Hepatocyte (in vitro differentiated cells): Measurements from ENCODE around the gene CCL3.
A peak's percentile ranks its signal among the peaks of the same experiment; 100 is the strongest.

Experiments used
- EZH2 ChIP-seq: fragments of 200-600 bp; sonication (generic); IDR thresholded peaks from 2 replicates; pipeline ENCODE4 v1.6.1; 2016; ENCODE audit warnings: antibody characterized with exemption, mild to moderate bottlenecking, borderline replicate concordance
- EZH2phosphoT487 ChIP-seq: fragments of 200-600 bp; sonication (generic); IDR thresholded peaks from one replicate; pipeline ENCODE4 v1.6.1; 2018; ENCODE audit warnings: antibody characterized with exemption, mild to moderate bottlenecking, low read depth, moderate library complexity; ENCODE audit not compliant: unreplicated experiment, severe bottlenecking
- TF ChIP-seq, protein P1 (sequence below): fragments of 200-600 bp; sonication (generic); IDR thresholded peaks from 2 replicates; pipeline ENCODE4 v1.5.1; 2016; ENCODE audit warnings: antibody characterized with exemption, mild to moderate bottlenecking; ENCODE audit not compliant: poor library complexity

DNA sequence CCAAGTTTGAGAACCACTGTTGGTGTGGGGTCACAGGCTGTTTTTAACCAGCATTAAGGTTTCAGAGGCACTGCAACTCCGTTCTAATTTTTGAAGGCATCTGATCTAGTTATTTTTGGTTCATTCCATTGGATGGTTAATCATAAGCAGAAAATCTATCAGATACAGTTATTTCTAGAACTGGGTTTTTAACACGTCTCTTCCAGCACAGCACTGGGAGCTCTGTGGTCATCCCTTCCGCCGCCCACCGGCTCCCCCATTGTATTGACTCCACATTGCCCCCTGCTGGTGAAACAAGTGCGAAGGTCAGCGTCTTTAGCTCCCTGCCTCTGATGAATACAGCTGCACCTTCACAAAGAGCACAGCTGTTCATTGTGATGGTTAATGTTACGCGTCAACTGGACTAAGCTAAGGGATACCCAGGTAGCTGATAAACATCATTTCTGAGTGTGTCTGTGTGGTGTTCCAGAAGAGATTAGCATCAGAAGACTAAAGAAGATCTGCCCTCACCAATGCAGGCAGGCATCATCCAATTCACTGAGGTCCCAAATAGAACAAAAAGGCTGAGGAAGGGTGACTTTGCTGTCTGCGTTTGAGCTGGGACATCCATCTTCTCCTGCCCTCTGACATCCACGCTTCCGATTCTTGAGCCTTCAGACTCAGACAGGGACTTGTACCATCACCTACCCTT lies 17.4 kb downstream of the CCL3 start:
- TF ChIP-seq, protein P1, sequence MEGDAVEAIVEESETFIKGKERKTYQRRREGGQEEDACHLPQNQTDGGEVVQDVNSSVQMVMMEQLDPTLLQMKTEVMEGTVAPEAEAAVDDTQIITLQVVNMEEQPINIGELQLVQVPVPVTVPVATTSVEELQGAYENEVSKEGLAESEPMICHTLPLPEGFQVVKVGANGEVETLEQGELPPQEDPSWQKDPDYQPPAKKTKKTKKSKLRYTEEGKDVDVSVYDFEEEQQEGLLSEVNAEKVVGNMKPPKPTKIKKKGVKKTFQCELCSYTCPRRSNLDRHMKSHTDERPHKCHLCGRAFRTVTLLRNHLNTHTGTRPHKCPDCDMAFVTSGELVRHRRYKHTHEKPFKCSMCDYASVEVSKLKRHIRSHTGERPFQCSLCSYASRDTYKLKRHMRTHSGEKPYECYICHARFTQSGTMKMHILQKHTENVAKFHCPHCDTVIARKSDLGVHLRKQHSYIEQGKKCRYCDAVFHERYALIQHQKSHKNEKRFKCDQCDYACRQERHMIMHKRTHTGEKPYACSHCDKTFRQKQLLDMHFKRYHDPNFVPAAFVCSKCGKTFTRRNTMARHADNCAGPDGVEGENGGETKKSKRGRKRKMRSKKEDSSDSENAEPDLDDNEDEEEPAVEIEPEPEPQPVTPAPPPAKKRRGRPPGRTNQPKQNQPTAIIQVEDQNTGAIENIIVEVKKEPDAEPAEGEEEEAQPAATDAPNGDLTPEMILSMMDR = peak; percentile 66
- TF ChIP-seq EZH2 = no peak
- no peak for TF ChIP-seq EZH2phosphoT487
